CD4-positive, alpha-beta T cell treated with Interleukin-1 beta for 1 hour (primary cell): Measurements from ENCODE around the gene MAN1A1.
"Not testable (repeated sequence)": the region's sequence is repeated elsewhere in the genome, so short reads cannot be mapped to it uniquely, and the experiment has no call there.

ENCODE experiments used
- DNase-seq, 2 donors: peaks; one replicate each; pipeline ENCODE4 v3.0.0-alpha.2; 2020 to 2022

MAN1A1 gene

GRCh38 chr6:119299694-119300093, 49.9 kb downstream of the MAN1A1 start:
- no peak for DNase-seq

GRCh38 chr6:119297049-119297448, 52.5 kb downstream of the MAN1A1 start:
- DNase-seq, result no peak

DNA sequence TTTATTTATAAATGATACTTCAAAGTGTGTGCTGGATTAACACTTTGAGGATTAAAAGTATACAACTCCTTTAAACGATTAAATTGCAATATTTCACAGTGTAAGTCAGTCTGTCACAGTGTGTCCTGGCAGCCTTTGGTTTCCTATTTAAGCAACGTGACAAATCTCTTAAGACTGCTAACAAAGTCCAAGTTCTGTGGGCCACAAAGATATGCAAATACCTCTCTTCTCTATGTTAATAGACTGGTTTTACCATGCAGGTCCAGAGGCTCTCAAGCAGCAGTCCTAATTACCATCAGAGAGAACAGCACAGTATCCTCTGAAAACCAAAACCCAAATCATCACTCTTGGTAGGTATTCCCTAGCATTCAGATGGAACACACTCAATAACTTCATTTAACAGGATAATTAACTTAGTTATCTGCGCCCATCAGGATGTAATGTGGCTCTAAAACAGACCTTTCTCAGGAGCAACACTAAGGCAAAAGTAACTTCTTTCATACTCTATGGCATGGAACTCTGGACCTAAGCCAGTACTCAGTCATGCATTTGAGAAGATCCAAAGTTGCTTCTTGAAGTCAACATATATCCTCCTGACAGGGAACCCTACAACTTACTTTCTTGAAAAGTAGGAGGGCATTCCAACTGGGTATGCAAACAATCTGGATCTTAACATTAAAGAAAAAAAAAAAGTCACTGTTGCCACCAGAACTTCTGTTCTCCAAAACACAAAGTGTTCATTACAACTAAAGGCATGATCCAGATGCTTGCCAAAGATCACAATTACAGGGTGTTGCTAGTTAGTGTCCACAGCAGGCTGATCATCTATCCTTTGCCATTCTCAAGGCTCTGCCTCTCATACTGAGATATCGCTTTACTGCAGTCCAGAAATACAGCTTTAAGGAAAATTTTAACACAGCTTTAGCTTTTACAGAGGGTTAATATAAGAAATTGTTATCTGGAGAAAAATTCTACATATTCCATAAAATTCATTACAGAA, 53.2 kb downstream of the MAN1A1 start:
- no peak for DNase-seq

- no peak for DNase-seq
These were observed 54.6 kb downstream of the MAN1A1 start for GRCh38 chr6:119294984-119295383.

DNA sequence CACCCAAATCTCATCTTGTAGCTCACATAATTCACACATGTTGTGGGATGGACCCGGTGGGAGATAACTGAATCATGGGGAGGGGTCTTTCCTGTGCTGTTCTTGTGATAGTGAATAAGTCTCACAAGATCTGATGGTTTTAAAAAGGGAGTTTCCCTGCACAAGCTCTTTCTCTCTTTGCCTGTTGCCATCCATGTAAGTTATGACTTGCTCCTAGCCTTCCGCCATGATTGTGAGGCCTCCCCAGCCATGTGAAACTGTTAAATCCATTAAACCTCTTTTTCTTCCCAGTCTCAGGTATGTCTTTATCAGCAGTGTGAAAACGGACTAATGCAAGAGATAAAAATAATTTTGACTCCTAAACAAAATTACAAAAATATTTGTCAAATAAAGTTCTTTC, 58.5 kb downstream of the MAN1A1 start:
- DNase-seq, result not testable (repeated sequence)

GRCh38 chr6:119290306-119290705, 59.3 kb downstream of the MAN1A1 start:
- no peak for DNase-seq

GRCh38 chr6:119289651-119290050, 59.9 kb downstream of the MAN1A1 start:
- no peak for DNase-seq

DNA sequence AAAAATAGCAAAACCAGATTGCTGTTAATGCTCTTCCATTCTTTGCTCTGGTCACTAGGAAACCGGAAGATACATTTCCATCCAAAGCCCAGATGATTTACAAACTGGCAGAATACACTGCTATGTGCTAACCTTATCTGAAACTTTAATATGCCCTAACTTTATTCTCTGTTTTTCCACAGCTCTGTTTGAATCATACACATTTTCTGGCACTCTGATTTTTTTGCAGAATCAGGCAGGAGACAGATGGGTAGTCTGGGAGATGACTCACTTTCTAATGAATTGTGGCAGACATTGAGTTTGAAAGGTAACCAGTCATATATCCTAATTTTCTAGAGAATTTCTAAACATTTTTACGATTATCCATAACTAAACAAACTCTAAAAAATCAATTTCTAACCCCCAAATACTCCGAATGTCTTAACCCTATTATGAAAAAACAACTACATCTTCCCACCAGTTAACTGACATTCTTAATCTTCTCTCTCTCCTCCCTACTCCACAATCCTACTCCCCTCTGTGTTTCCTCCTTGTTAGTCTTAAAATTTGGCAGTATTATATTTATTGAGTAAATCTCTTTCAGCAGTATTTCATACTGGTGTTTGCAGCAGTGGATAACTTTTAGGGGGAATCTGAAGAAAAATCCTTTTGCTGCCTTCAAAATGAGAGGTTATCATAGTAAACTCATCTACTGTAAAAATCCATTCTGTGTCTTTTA, 63.5 kb downstream of the MAN1A1 start:
- DNase-seq, result no peak

DNA sequence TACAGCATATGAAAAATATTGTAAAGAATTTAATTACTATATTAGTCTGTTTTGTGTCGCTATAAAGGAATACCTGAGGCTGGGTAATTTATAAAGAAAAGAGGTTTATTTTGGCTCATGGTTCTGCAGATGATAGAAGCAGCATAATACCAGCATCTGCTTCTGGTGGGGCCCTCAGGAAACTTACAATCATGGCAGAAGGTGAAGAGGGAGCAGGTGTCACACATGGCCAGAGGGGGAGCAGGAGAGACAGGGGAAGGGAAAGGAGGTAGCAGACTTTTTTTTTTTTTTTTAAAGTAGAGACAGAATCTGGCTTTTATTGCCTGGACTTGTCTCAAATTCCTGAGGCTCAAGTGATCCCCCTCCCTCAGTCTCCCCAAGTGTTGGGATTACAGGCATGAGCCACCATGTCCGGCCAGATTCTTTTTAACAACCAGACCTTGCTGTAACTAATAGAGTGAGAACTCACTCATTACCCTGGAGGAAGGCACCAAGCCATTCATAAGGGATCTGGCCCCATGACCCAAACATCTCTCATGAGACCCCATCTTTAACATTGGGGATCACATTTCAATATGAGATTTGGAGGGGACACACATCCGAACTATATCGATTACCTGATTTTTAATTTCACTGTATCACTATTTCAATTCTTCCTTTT, 64.6 kb downstream of the MAN1A1 start:
- peak; percentile 11 to 19 for DNase-seq

DNA sequence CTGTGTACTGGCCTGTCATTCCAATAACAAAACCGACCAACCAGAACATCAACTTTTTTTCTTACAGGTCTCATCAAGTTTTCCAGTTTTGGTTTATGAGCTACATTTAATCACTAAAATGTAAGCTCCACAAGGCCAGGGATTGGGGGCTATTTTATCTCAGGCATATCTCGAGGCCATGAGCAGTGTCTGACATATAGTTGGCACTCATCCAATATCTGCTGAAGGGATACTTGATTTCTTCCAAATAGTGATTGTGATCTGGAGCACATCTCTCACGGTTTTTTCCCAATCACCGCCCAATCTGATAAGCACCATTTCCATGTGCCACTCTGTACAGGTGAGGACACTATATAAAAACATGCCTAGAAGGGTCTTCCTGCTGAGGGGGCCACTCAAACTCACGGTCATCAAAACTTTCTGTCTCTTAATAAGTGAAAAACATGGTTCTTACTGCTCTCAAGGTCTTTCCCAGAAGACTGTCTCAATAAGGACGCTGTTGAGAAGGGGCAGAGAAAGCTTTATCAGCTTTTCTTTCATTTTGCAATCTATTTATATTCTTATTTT, 65.5 kb downstream of the MAN1A1 start:
- DNase-seq, result no peak

GRCh38 chr6:119283214-119283613, 66.3 kb downstream of the MAN1A1 start:
- DNase-seq, result no peak

DNA sequence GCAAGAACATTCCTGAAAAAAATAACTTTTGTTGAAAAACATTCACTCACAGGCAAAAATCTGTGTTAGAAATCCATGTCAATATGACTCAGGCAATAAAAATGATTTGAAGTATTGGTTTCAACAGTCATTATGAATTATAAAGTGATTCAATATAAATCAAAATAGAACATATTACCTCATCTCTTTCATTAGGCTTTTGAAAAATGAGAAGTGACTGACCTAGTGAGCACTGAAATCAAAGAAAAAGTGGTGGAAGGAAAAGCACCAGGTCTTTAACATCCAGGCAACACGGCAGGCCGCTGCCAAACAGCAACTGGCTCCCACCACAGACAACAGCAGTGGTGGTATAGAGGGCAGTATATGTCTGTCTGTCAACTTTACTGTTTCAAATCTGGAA, 68.9 kb downstream of the MAN1A1 start:
- no peak for DNase-seq

DNA sequence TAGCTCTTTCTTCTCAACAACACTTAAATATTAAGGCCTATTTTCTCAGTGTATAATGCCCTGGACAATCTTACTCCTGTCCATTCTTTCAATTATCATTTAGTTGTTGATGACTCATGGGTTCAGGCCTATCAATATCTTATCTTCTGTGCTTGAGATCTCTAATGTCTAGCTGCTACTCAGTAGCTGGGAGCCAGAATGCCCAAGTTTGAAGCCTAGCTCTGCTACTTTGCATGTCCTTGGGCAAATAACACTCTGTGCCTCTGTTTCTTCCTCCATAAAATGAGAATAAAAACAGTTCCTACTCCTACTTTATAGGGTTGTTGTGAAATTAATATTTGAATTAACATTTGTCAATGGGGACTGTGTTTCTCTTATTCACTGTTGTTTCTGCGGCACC, 69.5 kb downstream of the MAN1A1 start:
- no peak for DNase-seq

DNA sequence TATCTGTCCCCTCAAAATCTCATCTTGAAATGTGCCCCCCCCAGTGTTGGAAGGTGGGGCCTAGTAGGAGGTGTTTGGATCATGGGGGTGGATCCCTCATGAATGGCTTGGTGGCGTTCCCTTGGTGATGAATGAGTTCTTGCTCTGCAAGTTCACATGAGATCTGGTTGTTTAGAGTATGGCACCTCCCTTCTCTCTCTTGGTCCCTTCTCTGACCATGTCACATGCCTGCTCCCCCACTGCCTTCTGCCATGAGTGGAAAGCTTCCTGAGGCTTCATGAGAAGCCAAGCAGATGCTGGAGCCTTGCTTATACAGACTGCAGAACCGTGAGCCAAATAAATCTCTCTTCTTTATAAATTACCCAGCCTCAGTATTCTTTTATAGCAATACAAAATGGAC, 70.9 kb downstream of the MAN1A1 start:
- DNase-seq, result no peak

DNA sequence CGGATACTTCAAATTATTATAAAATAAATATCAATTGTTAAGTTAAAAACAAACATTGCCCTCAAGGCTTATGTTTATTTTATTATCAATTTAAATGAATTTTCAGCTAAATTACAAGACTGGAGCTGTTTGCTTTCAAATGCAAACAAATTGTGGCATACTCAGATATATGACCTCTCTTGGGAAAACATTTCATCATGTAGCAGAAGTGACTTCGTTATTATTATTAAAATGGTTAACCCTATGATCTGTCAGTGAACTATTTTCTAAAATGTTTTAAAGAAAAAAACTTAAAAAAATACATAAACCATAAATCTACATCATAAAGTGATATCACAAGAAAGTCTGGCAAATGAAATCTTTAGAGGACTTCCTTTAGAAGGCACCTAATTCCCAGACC, 72.5 kb downstream of the MAN1A1 start:
- no peak for DNase-seq

- DNase-seq, result no peak
These were observed 73.3 kb downstream of the MAN1A1 start for GRCh38 chr6:119276211-119276610.

DNA sequence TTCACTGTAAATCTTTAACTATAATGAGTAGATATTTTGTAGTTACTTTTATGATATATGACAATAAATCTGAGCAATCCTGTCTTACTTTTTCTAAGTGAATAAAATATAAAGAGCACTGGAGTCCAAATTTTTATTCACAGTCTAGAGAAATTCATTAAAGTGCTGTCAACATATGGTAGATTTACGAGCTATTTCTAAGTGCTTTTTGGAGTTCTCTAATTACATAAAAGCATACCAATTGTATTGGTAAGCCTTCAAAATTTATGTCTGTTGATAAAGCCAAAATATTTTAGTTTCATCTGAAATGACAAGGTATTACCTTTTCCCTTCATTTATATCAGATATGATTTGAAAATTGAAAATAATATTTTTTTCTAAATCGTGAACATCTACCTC, 75.4 kb downstream of the MAN1A1 start:
- no peak for DNase-seq

- DNase-seq, result no peak
These were observed 76.0 kb downstream of the MAN1A1 start for GRCh38 chr6:119273272-119274196.

- DNase-seq, result no peak
These were observed 79.0 kb downstream of the MAN1A1 start for GRCh38 chr6:119270545-119270944.

- no peak for DNase-seq
These were observed 80.1 kb downstream of the MAN1A1 start for GRCh38 chr6:119269266-119270103.
